Neural progenitor cell (in vitro differentiated cells): ENCODE data around the gene ABCG2. TPM values are rescaled to one million over a fixed set of nuclear protein-coding genes. Genes with fewer than 3 reads are reported as not detected.

ENCODE experiments used
- DNase-seq: peaks from one replicate; pipeline ENCODE4 v3.0.0-alpha.2; 2016; ENCODE audit warnings: low spot score
- H2AFZ ChIP-seq: fragments of 200-600 bp; sonication (generic); replicated peaks from 2 replicates; pipeline ENCODE4 v1.6.1; 2016; ENCODE audit warnings: antibody characterized with exemption
- H3F3A ChIP-seq: fragments of 200-600 bp; sonication (generic); 2 replicates; pipeline ENCODE4 v1.6.1; 2016; ENCODE audit warnings: antibody characterized with exemption, low read depth
- H3K27ac ChIP-seq: fragments of 200-600 bp; sonication (generic); 2 replicates; pipeline ENCODE4 v1.5.1; 2016; ENCODE audit warnings: mild to moderate bottlenecking
- H3K27me3 ChIP-seq: fragments of 200-600 bp; sonication (generic); 2 replicates; pipeline ENCODE4 v1.6.1; 2016; ENCODE audit warnings: mild to moderate bottlenecking, moderate library complexity
- H3K36me3 ChIP-seq: fragments of 200-600 bp; sonication (generic); 2 replicates; pipeline ENCODE4 v1.5.1; 2016
- H3K4me1 ChIP-seq: fragments of 200-600 bp; sonication (generic); 2 replicates; pipeline ENCODE4 v1.6.1; 2016; ENCODE audit warnings: mixed run types
- H3K4me2 ChIP-seq: fragments of 200-600 bp; sonication (generic); 2 replicates; pipeline ENCODE4 v1.6.1; 2016
- H3K4me3 ChIP-seq: fragments of 200-600 bp; sonication (generic); 2 replicates; pipeline ENCODE4 v1.5.1; 2016
- H3K79me2 ChIP-seq: fragments of 200-600 bp; sonication (generic); 2 replicates; pipeline ENCODE4 v1.6.1; 2016; ENCODE audit warnings: low read depth
- H3K9ac ChIP-seq: fragments of 200-600 bp; sonication (generic); 2 replicates; pipeline ENCODE4 v1.6.1; 2016
- H3K9me3 ChIP-seq: fragments of 200-600 bp; sonication (generic); 2 replicates; pipeline ENCODE4 v1.5.1; 2016; ENCODE audit warnings: low read depth
- H4K20me1 ChIP-seq: fragments of 200-600 bp; sonication (generic); 2 replicates; pipeline ENCODE4 v1.6.1; 2016; ENCODE audit warnings: low read depth
- H3K27ac Mint-ChIP-seq: 3 replicates; pipeline ENCODE4 v1.8.0; 2021; ENCODE audit warnings: mixed read lengths
- H3K27me3 Mint-ChIP-seq: 2 replicates; pipeline ENCODE4 v1.8.0; 2022; ENCODE audit warnings: low read depth, mild to moderate bottlenecking, inconsistent platforms, moderate library complexity, mixed read lengths; ENCODE audit not compliant: insufficient read depth
- H3K36me3 Mint-ChIP-seq: 3 replicates; pipeline ENCODE4 v1.8.0; 2021; ENCODE audit warnings: mixed read lengths
- H3K4me1 Mint-ChIP-seq: 3 replicates; pipeline ENCODE4 v1.8.0; 2021; ENCODE audit warnings: mixed read lengths
- H3K4me3 Mint-ChIP-seq: 3 replicates; pipeline ENCODE4 v1.8.0; 2021; ENCODE audit warnings: mild to moderate bottlenecking, moderate library complexity, mixed read lengths
- H3K9me3 Mint-ChIP-seq: 3 replicates; pipeline ENCODE4 v1.8.0; 2020; ENCODE audit warnings: mixed read lengths
- CTCF ChIP-seq: fragments of 200-600 bp; sonication (generic); IDR thresholded peaks from 2 replicates; pipeline ENCODE4 v1.5.1; 2017; ENCODE audit warnings: antibody characterized with exemption, mild to moderate bottlenecking
- EZH2 ChIP-seq: fragments of 200-600 bp; sonication (generic); IDR thresholded peaks from 2 replicates; pipeline ENCODE4 v1.6.1; 2017; ENCODE audit warnings: antibody characterized with exemption, mild to moderate bottlenecking, moderate library complexity
- EZH2phosphoT487 ChIP-seq: fragments of 200-600 bp; sonication (generic); IDR thresholded peaks from 2 replicates; pipeline ENCODE4 v1.6.1; 2017; ENCODE audit warnings: antibody characterized with exemption
- total RNA-seq: library from RNA; depleted of rRNA; stranded (reverse); fragments of >200 nt; gene quantifications from 2 replicates; pipeline ENCODE4 v1.2.3, GENCODE V29; 2015; ENCODE audit warnings: low replicate concordance

ABCG2 gene
- total RNA-seq, 1 donor from 2014 or later: 2.4 TPM

GRCh38 chr4:88189881-88190585 lies 31.6 kb upstream of the ABCG2 start:
- Histone ChIP-seq H3K79me2 (no peaks in the 10 kb centered on the region), H2AFZ (no peak overlapping the region), H3K4me3 (no peak overlapping the region), H3F3A (no peaks in the 10 kb centered on the region), H3K9ac (no peak overlapping the region), H3K9me3 (no peaks in the 10 kb centered on the region), H3K4me1 (peaks cover 5% of the 10 kb centered on the region), H3K27ac (no peak overlapping the region), H3K36me3 (no peaks in the 10 kb centered on the region), H4K20me1 (no peaks in the 10 kb centered on the region), H3K4me2 (no peak overlapping the region), H3K27me3 (no peaks in the 10 kb centered on the region)
- H3K4me3 Mint-ChIP-seq: no peak overlapping the region
- no peaks in the 10 kb centered on the region for H3K36me3 Mint-ChIP-seq
- peaks cover 4% of the 10 kb centered on the region for H3K9me3 Mint-ChIP-seq
- peaks cover 2% of the 10 kb centered on the region for H3K4me1 Mint-ChIP-seq
- no peak for TF ChIP-seq CTCF
- no peak for TF ChIP-seq EZH2
- no peak for TF ChIP-seq EZH2phosphoT487
- peak overlapping the region; percentile 59 for H3K27ac Mint-ChIP-seq
- no peaks in the 10 kb centered on the region for H3K27me3 Mint-ChIP-seq
- no peak for DNase-seq

DNA sequence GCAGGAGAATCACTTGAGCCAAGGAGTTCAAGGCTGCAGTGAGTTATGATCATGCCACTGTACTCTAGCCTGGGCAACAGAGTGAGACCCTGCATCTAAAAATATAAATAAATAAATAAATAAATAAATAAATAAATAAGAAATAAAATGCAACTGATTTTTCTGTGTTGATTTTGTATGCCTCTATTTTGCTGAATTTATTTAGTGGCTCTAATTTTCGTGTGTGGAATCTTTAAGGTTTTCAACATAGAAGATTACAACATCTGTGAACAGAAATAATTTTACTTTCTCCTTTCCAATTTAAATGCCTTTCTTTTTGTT lies 30.9 kb upstream of the ABCG2 start:
- H3K9me3 Mint-ChIP-seq: peaks cover 8% of the 10 kb centered on the region
- TF ChIP-seq CTCF: no peak
- TF ChIP-seq EZH2: no peak
- no peak for TF ChIP-seq EZH2phosphoT487
- H3K79me2 ChIP-seq: no peaks in the 10 kb centered on the region

GRCh38 chr4:88188738-88189417 lies 30.4 kb upstream of the ABCG2 start:
- no peaks in the 10 kb centered on the region for H3K9me3 ChIP-seq
- Mint-ChIP-seq H3K27me3 (no peaks in the 10 kb centered on the region), H3K36me3 (no peaks in the 10 kb centered on the region), H3K27ac (no peak overlapping the region), H3K4me3 (no peak overlapping the region), H3K4me1 (peaks cover 2% of the 10 kb centered on the region), H3K9me3 (peaks cover 8% of the 10 kb centered on the region)
- no peaks in the 10 kb centered on the region for H3K79me2 ChIP-seq
- no peaks in the 10 kb centered on the region for H3F3A ChIP-seq
- no peak overlapping the region for H3K9ac ChIP-seq
- no peaks in the 10 kb centered on the region for H3K36me3 ChIP-seq
- H4K20me1 ChIP-seq: no peaks in the 10 kb centered on the region
- peaks cover 5% of the 10 kb centered on the region for H3K4me1 ChIP-seq
- TF ChIP-seq EZH2 (no peak), CTCF (no peak)
- H3K4me2 ChIP-seq: no peak overlapping the region
- H2AFZ ChIP-seq: peak overlapping the region; percentile 19
- no peak overlapping the region for H3K27ac ChIP-seq
- H3K27me3 ChIP-seq: no peaks in the 10 kb centered on the region
- no peak overlapping the region for H3K4me3 ChIP-seq
- no peak for DNase-seq

More for the DNA sequence above, 30.9 kb upstream of the ABCG2 start:
- Histone ChIP-seq H3K9ac (no peak overlapping the region), H3K4me2 (no peak overlapping the region), H4K20me1 (no peaks in the 10 kb centered on the region), H2AFZ (no peak overlapping the region), H3K9me3 (no peaks in the 10 kb centered on the region), H3K4me3 (no peak overlapping the region), H3K4me1 (peaks cover 5% of the 10 kb centered on the region), H3F3A (no peaks in the 10 kb centered on the region), H3K27me3 (no peaks in the 10 kb centered on the region), H3K27ac (no peak overlapping the region), H3K36me3 (no peaks in the 10 kb centered on the region)
- Mint-ChIP-seq H3K4me3 (no peak overlapping the region), H3K4me1 (peaks cover 2% of the 10 kb centered on the region), H3K36me3 (no peaks in the 10 kb centered on the region), H3K27me3 (no peaks in the 10 kb centered on the region), H3K27ac (no peak overlapping the region)
- DNase-seq: no peak
